Astrocyte of the spinal cord (primary cell): ENCODE data around the gene CDC40.

Source experiments
- DNase-seq: peaks from one replicate; pipeline ENCODE4 v3.0.0; 2011; ENCODE audit warnings: low read depth, low spot score
- H3K4me3 ChIP-seq: 2 replicates; pipeline ENCODE4 v1.5.1; 2011; ENCODE audit warnings: low read depth, mild to moderate bottlenecking, low read length, moderate library complexity
- in situ Hi-C: cut with HindIII; loops from 2 replicates; pipeline ENCODE4 v1.10.0; 2017; ENCODE audit warnings: low sequenced_read_pairs
- TF ChIP-seq, protein P1 (sequence below): IDR thresholded peaks from 2 replicates; pipeline ENCODE4 v1.5.1; 2012; ENCODE audit warnings: low read depth, mild to moderate bottlenecking, low read length, inconsistent platforms

The CDC40 gene

DNA sequence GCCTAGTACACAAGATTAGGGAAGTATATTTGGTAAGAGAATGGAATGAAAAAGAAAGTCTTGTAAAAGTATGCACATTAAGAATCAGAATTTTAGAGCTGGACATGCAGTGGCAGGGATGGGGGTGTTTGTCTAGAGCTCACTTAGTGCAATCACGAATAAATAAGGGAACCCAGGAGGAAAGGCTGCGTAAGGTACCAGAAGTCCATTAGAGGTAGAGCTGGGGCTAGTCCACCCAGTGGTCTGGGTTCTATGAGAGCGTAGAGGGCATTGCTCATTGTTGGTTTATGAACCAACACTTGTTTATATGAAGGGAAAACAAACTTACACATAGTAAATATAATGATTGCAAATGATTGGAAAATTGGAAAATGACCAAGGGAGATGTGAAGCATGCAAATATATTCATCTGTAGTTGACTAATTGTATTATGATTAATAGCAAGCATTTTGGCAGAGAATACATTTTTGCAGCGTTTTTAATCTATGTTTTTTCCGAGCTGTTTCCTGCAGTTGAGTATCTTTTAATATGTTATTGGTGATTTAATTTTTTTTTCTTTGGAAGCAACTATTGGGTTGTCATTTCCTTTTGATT is 3.2 kb downstream of the CDC40 start:
- DNase-seq = no peak
- no peak overlapping the region for H3K4me3 ChIP-seq
- in situ Hi-C loops = no loop called here
- TF ChIP-seq, protein P1, sequence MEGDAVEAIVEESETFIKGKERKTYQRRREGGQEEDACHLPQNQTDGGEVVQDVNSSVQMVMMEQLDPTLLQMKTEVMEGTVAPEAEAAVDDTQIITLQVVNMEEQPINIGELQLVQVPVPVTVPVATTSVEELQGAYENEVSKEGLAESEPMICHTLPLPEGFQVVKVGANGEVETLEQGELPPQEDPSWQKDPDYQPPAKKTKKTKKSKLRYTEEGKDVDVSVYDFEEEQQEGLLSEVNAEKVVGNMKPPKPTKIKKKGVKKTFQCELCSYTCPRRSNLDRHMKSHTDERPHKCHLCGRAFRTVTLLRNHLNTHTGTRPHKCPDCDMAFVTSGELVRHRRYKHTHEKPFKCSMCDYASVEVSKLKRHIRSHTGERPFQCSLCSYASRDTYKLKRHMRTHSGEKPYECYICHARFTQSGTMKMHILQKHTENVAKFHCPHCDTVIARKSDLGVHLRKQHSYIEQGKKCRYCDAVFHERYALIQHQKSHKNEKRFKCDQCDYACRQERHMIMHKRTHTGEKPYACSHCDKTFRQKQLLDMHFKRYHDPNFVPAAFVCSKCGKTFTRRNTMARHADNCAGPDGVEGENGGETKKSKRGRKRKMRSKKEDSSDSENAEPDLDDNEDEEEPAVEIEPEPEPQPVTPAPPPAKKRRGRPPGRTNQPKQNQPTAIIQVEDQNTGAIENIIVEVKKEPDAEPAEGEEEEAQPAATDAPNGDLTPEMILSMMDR = no peak

DNA sequence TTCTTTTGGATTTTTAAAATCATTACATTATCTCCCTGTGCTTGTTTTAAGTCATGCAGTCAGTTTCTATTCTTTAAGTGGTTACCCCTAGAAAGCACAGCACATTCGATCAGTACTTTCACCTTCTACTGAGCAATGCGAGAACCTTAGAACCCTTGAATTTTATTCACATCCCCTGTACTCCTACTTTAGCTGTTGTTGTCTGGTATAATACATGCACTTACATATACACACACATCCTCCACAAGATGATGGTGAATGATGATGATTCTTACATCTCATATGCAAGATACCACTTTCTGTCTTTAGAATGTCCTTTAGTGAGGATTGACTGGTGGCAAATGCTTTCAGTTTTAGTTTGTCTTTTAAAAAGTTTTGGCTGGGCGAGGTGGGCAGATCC is 5.7 kb downstream of the CDC40 start:
- no peak overlapping the region for H3K4me3 ChIP-seq
- TF ChIP-seq, protein P1 = no peak
- in situ Hi-C loops = no loop called here
- no peak for DNase-seq

DNA sequence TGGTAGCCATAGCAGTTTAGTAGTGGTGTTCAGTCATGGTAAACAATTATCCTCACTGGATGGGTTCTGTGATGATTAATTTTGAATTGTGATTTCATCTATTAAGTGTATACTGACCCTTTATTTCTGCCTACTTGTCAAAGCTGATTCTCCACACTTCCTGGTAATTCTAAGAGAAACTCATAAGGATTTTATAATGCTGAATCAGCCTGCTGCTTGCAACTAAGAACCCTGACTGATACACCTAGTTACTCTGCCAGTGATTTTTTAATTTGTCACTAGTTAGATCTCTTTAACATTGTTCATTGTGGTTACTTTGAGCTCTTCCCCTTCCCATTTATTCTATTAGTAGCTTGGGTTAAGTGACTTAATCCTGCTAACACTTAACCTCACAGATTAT is 8.6 kb downstream of the CDC40 start:
- H3K4me3 ChIP-seq = no peak overlapping the region
- TF ChIP-seq, protein P1 = no peak
- in situ Hi-C loops = no loop called here
- no peak for DNase-seq

DNA sequence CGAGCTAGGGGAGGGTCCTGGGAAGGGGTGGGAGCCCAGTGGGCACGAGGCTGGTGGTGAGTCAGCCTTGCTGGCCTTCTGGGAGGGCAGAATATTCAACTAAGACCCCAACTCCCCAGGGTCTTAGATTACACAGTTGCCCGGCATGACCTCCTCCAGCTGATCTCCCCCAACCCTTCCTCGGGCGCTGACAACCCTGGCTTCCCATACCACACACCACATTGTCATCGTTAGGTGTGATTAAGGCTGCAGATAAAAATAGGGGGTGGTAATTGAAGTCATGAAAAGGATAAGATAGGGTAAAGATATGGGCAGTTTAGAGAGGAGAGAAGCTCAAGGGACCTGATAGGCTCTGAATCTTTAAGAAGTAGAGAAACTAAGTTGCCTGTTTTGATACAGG is 10.5 kb downstream of the CDC40 start:
- H3K4me3 ChIP-seq = no peak overlapping the region
- TF ChIP-seq, protein P1 = no peak
- in situ Hi-C loops = no loop called here
- no peak for DNase-seq

DNA sequence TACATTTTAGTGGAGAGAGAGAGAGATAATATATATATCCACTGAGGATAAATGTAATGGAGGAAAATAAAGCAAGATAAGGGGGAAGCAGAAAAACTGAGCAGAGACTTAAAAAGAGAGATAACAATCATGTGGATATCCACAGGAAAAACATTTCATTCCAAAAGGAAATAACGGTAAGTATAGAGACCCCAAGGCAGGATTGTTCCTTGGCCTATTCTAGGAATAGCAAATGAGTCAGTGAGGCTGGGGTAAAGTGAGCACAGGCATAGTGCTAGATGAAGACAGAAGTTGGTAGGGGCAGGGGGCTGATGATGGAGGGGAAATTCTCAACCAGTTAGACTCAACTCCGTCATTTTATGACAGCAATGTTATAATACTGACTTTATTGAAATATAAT is 11.2 kb downstream of the CDC40 start:
- DNase-seq = no peak
- in situ Hi-C loops = no loop called here
- H3K4me3 ChIP-seq = no peak overlapping the region
- TF ChIP-seq, protein P1 = no peak

DNA sequence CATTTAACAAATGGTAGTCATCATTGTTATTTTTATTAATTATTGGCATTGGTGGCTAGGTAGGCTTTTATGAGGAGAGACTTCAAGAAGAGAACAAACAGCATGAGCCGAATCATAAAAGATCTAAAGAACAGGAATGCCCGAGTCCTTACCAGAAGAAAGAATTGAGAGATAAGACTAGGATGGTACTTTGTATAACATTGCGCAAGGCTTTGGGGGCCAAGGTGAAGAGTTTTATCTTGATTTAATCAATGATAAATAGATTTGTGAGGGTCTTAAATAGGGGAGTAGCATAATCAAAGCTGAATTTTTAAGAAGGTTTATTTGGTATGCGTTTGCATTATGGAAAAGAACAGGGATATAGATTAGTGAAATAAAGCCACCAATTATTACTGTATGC is 15.4 kb downstream of the CDC40 start:
- TF ChIP-seq, protein P1 = no peak
- no peak for DNase-seq
- H3K4me3 ChIP-seq = no peak overlapping the region
- in situ Hi-C loops = no loop called here

DNA sequence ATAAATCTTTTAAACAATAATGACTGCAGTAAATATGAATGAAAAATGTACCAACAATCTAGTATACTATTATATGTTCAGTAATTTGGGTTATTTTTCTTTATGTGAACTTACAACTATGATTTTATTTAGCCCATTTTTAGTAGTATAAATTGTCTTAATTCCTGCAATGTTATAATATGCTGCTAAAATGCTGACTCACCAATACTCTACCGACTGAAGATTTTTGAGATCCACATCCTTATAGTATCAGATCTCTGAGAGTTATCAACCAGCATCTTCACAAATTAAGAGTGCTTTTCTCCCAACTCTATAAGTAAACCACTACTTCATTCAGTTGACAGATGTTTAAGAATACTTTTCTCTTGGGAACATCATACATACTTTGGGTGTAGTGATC is 16.6 kb downstream of the CDC40 start:
- no peak for DNase-seq
- TF ChIP-seq, protein P1 = no peak
- in situ Hi-C loops = no loop called here
- no peak overlapping the region for H3K4me3 ChIP-seq
